GM23248 (cell line): ENCODE results near the gene GOLIM4.

Source experiments
- EZH2 ChIP-seq: fragments of 200-600 bp; sonication (generic); IDR thresholded peaks from 2 replicates; pipeline ENCODE4 v1.6.1; 2018; ENCODE audit warnings: antibody characterized with exemption, mild to moderate bottlenecking; ENCODE audit not compliant: insufficient read depth, poor library complexity, severe bottlenecking
- EZH2phosphoT487 ChIP-seq: fragments of 200-600 bp; sonication (generic); IDR thresholded peaks from 2 replicates; pipeline ENCODE4 v1.6.1; 2018; ENCODE audit warnings: antibody characterized with exemption, moderate library complexity, mild to moderate bottlenecking, low read depth; ENCODE audit not compliant: insufficient read depth

- TF ChIP-seq EZH2phosphoT487: no peak
- no peak for TF ChIP-seq EZH2
These were observed 14.5 kb downstream of the GOLIM4 start for GRCh38 chr3:168081171-168081771.
